Mesendoderm (in vitro differentiated cells): ENCODE data around the gene CADM1.

Experiments
- DNase-seq: peaks from one replicate; pipeline ENCODE4 v3.0.0; 2013
- H2AK5ac ChIP-seq: 2 replicates; pipeline ENCODE4 v1.6.1; 2013; ENCODE audit warnings: low read length, inconsistent platforms
- H2BK120ac ChIP-seq: 2 replicates; pipeline ENCODE4 v1.6.1; 2013; ENCODE audit warnings: low read depth, mild to moderate bottlenecking, low read length, moderate library complexity, mixed read lengths
- H2BK15ac ChIP-seq: replicated peaks from 2 replicates; pipeline ENCODE4 v1.6.1; 2013; ENCODE audit warnings: low read depth, mild to moderate bottlenecking, moderate library complexity
- H2BK5ac ChIP-seq: 2 replicates; pipeline ENCODE4 v1.6.1; 2013; ENCODE audit warnings: low read length, inconsistent platforms
- H3K18ac ChIP-seq: 2 replicates; pipeline ENCODE4 v1.6.1; 2013; ENCODE audit warnings: mild to moderate bottlenecking, low read length, mixed read lengths
- H3K23ac ChIP-seq: one replicate; pipeline ENCODE4 v1.6.1; 2013; ENCODE audit warnings: low read length
- H3K27ac ChIP-seq: 2 replicates; pipeline ENCODE4 v1.5.1; 2013; ENCODE audit warnings: low read depth, mild to moderate bottlenecking, inconsistent platforms, low read length, moderate library complexity
- H3K27me3 ChIP-seq: 2 replicates; pipeline ENCODE4 v1.6.1; 2013; ENCODE audit warnings: low read length, control low read depth, mild to moderate bottlenecking, inconsistent platforms; ENCODE audit not compliant: insufficient read depth, poor library complexity
- H3K36me3 ChIP-seq: 2 replicates; pipeline ENCODE4 v1.6.1; 2013; ENCODE audit warnings: low read length, inconsistent platforms; ENCODE audit not compliant: control insufficient read depth, insufficient read depth
- H3K4ac ChIP-seq: one replicate; pipeline ENCODE4 v1.6.1; 2013; ENCODE audit warnings: low read depth, mild to moderate bottlenecking, low read length, moderate library complexity
- H3K4me1 ChIP-seq: 2 replicates; pipeline ENCODE4 v1.6.1; 2013; ENCODE audit warnings: low read depth, low read length, inconsistent platforms; ENCODE audit not compliant: control insufficient read depth
- H3K4me2 ChIP-seq: 2 replicates; pipeline ENCODE4 v1.6.1; 2013; ENCODE audit warnings: low read length
- H3K4me3 ChIP-seq: 2 replicates; pipeline ENCODE4 v1.5.1; 2013; ENCODE audit warnings: mild to moderate bottlenecking, low read length
- H3K56ac ChIP-seq: one replicate; pipeline ENCODE4 v1.6.1; 2013; ENCODE audit warnings: low read length
- H3K79me1 ChIP-seq: 2 replicates; pipeline ENCODE4 v1.6.1; 2013; ENCODE audit warnings: low read length, inconsistent platforms
- H3K79me2 ChIP-seq: 2 replicates; pipeline ENCODE4 v1.6.1; 2013; ENCODE audit warnings: mild to moderate bottlenecking, low read length; ENCODE audit not compliant: control insufficient read depth, insufficient read depth
- H3K9ac ChIP-seq: 2 replicates; pipeline ENCODE4 v1.6.1; 2013; ENCODE audit warnings: low read length, inconsistent platforms
- H4K5ac ChIP-seq: one replicate; pipeline ENCODE4 v1.6.1; 2013; ENCODE audit warnings: low read length
- H4K8ac ChIP-seq: one replicate; pipeline ENCODE4 v1.6.1; 2013; ENCODE audit warnings: low read depth, mild to moderate bottlenecking, control low read depth, low read length, moderate library complexity
- WGBS: extraction: QIAGEN DNeasy Blood & Tissue Kit; methylation state at CpG from one replicate; pipeline ENCODE4 v1.1.7; 2013; ENCODE audit warnings: low lambda C conversion rate, missing lambda C conversion rate; ENCODE audit not compliant: insufficient coverage; ENCODE audit errors: extremely low coverage; 5-methylcytosine and 5-hydroxymethylcytosine counted together

CADM1 gene

DNA sequence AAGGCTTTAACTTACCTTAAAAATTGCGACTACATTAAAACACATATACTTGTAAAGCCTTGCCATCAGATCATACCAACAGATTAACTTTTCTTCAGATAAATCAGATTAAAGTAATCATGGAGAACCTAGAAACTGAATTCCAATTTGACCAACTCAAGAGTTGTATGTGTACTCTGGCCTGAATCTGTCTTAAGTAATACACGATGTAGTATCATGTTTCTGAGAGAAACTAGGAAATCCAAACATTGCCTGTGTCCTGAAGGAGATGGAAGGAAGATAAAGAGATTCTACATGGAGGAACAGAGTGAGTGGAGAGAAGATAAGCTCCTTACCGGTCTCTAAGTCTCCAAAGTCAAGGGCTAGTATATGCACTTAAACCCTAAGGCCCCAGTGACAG, 162.1 kb downstream of the CADM1 start:
- Histone ChIP-seq H3K4ac (no peak overlapping the region), H3K27ac (no peak overlapping the region), H4K8ac (no peak overlapping the region), H3K9ac (no peak overlapping the region), H3K23ac (no peak overlapping the region), H2BK5ac (no peak overlapping the region), H2BK15ac (no peak overlapping the region), H2BK120ac (no peak overlapping the region), H3K4me1 (no peaks in the 10 kb centered on the region), H3K18ac (no peak overlapping the region), H2AK5ac (no peak overlapping the region), H3K56ac (no peak overlapping the region), H4K5ac (no peak overlapping the region), H3K4me3 (no peak overlapping the region), H3K36me3 (no peaks in the 10 kb centered on the region), H3K79me1 (no peaks in the 10 kb centered on the region), H3K4me2 (no peak overlapping the region), H3K27me3 (no peaks in the 10 kb centered on the region), H3K79me2 (no peaks in the 10 kb centered on the region)
- DNase-seq, result no peak
- WGBS, result no CpG with 5 or more reads among the region's 3 CpGs

DNA sequence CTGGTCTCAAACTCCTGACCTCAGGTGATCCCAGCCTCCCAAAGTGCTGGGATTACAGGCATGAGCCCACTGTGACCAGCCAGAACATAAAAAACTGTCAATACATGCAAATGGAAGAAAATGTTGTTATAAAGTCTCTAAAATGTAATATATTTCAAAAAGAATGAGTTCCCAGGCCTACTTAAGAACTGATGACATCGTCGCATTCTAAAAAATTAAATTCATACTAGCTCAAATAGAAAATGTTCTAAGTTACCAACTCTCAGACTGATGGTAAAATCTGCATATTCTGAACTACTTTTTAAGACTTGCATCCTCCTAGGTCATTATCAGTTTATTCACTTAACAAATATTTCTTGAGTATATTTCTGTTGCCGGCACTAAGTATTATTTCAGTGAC, 163.3 kb downstream of the CADM1 start:
- Histone ChIP-seq H2BK120ac (no peak overlapping the region), H2AK5ac (no peak overlapping the region), H4K5ac (no peak overlapping the region), H3K4me3 (no peak overlapping the region), H3K27me3 (no peaks in the 10 kb centered on the region), H2BK15ac (no peak overlapping the region), H3K4me1 (no peaks in the 10 kb centered on the region), H3K27ac (no peak overlapping the region), H3K79me2 (no peaks in the 10 kb centered on the region), H3K4me2 (no peak overlapping the region), H4K8ac (no peak overlapping the region), H3K9ac (no peak overlapping the region), H3K23ac (no peak overlapping the region), H3K79me1 (no peaks in the 10 kb centered on the region), H3K36me3 (no peaks in the 10 kb centered on the region), H3K56ac (no peak overlapping the region), H3K4ac (no peak overlapping the region), H3K18ac (no peak overlapping the region), H2BK5ac (no peak overlapping the region)
- no CpG with 5 or more reads among the region's 3 CpGs for whole genome bisulfite sequencing
- DNase-seq, result no peak

DNA sequence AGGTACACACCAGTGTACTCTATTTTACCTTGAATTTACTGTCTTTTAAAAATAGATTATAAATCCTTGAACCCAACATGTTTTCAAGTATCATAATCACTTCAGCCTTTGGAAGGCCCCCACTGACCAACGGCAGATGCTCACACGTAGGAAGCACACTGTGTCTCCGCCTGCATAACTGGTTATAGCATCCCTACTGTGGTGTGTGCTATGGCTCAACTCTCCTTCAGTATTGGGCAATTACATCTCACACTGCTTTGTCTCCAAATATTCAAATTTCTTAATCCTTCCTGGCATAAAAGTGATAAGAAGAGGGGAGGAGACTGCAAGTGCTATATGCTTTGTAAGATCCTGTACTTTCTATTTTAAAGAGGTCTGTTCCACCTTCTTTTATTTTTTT, 165.7 kb downstream of the CADM1 start:
- Histone ChIP-seq H2BK120ac (no peak overlapping the region), H2BK15ac (no peak overlapping the region), H3K9ac (no peak overlapping the region), H4K5ac (no peak overlapping the region), H3K27ac (no peak overlapping the region), H3K4ac (no peak overlapping the region), H3K27me3 (no peaks in the 10 kb centered on the region), H3K79me1 (no peaks in the 10 kb centered on the region), H3K4me1 (no peaks in the 10 kb centered on the region), H4K8ac (no peak overlapping the region), H3K79me2 (no peaks in the 10 kb centered on the region), H3K4me2 (no peak overlapping the region), H3K23ac (no peak overlapping the region), H3K56ac (no peak overlapping the region), H3K36me3 (no peaks in the 10 kb centered on the region), H3K4me3 (no peak overlapping the region), H3K18ac (no peak overlapping the region), H2AK5ac (no peak overlapping the region), H2BK5ac (no peak overlapping the region)
- DNase-seq, result peak; percentile 6
- no CpG with 5 or more reads among the region's 3 CpGs for WGBS

DNA sequence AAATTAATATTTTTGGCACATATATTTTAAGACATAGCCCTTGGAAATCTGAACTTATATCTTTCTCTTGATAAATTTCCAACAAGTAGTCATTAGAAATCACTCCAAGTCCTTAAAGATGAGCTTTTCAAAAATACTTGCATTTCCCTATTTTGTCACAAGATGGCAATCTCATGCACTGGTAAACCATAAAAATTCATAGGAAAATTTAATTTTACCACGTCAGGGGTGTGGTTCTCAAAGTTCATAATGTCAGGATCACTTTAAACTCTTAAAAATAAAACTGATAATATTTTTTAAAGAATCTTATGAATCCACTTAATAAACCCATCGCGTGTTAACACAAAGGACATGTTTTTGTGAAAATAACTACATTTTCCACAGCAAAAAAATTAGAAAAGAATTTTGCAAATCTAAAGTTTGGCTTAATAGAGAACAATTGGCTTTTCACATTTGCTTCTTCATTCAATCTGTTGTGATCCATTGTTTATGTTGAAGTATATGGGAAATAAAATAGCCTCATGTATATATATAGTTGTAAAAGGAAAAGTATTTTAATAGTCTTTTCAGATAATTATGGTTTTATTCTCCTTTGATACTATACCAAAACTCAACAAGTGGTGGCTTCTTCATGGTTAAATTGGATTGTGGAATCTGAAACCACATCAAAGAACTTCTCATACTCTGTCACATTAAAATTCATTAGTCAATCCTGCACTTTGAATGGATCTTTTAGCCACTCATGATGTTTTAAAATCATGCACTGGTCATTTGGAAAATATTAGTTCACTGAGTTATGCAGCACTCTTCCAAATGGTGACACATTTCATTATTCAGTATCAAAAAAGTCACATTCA, 169.1 kb downstream of the CADM1 start:
- H2AK5ac ChIP-seq, result no peak overlapping the region
- H3K27me3 ChIP-seq, result no peaks in the 10 kb centered on the region
- no peak overlapping the region for H4K8ac ChIP-seq
- no peak overlapping the region for H3K4ac ChIP-seq
- no peak overlapping the region for H2BK5ac ChIP-seq
- no peak overlapping the region for H3K56ac ChIP-seq
- H3K79me2 ChIP-seq, result no peaks in the 10 kb centered on the region
- H3K4me2 ChIP-seq, result no peak overlapping the region
- H4K5ac ChIP-seq, result no peak overlapping the region
- no peaks in the 10 kb centered on the region for H3K79me1 ChIP-seq
- H3K4me1 ChIP-seq, result no peaks in the 10 kb centered on the region
- no CpG with 5 or more reads among the region's 3 CpGs for WGBS
- no peak overlapping the region for H3K27ac ChIP-seq
- H3K18ac ChIP-seq, result no peak overlapping the region
- no peaks in the 10 kb centered on the region for H3K36me3 ChIP-seq
- DNase-seq, result peak; percentile 25
- H3K23ac ChIP-seq, result no peak overlapping the region
- no peak overlapping the region for H2BK15ac ChIP-seq
- no peak overlapping the region for H2BK120ac ChIP-seq
- no peak overlapping the region for H3K4me3 ChIP-seq
- no peak overlapping the region for H3K9ac ChIP-seq

DNA sequence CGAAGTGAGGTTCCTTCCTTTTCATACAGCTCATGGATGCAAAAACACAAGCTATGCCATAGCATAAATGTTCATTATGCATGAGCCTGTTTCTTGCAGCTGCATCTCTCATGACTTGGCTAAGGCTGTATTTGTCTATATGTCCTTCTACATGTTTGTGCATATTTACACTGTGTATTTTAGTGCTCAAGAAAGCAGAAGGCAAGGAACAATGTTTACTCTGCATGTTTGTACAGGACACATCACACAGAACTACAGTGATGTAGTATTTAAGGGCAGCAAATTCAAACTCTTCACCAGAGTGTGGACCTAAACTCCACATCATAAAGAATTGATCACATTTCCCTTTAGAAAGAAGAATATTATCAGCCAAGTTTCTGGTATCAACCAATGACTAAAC, 170.3 kb downstream of the CADM1 start:
- Histone ChIP-seq H3K23ac (no peak overlapping the region), H2BK15ac (no peak overlapping the region), H3K27me3 (no peaks in the 10 kb centered on the region), H2AK5ac (no peak overlapping the region), H2BK120ac (no peak overlapping the region), H3K79me1 (no peaks in the 10 kb centered on the region), H3K4ac (no peak overlapping the region), H3K79me2 (no peaks in the 10 kb centered on the region), H3K36me3 (no peaks in the 10 kb centered on the region), H3K9ac (no peak overlapping the region), H4K8ac (no peak overlapping the region), H3K56ac (no peak overlapping the region), H3K27ac (no peak overlapping the region), H3K4me1 (no peaks in the 10 kb centered on the region), H2BK5ac (no peak overlapping the region), H4K5ac (no peak overlapping the region), H3K18ac (no peak overlapping the region), H3K4me3 (no peak overlapping the region), H3K4me2 (no peak overlapping the region)
- DNase-seq, result no peak
- no CpG with 5 or more reads among the region's 1 CpG for WGBS

DNA sequence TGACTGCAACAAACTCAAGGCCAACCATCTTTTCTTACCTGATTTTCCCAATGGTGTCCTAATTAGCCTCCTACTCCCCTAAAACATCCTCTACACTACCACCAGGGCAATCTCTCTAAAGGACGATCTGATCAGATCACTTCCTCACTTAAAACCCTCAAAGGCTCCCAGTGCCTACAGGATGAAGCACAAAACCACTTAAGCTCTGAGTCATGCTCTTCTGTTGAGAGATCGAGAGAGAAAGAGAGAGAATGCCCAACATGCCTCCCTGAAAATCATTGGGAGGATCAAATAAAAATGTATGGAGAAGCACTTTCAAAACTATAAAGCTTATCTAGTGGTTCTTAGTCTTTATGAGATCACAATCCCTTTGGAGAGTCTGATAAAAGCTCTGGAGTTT, 171.1 kb downstream of the CADM1 start:
- Histone ChIP-seq H4K8ac (no peak overlapping the region), H2AK5ac (no peak overlapping the region), H3K9ac (no peak overlapping the region), H3K23ac (no peak overlapping the region), H3K27me3 (no peaks in the 10 kb centered on the region), H3K27ac (no peak overlapping the region), H3K4ac (no peak overlapping the region), H3K4me3 (no peak overlapping the region), H3K56ac (no peak overlapping the region), H3K4me1 (no peaks in the 10 kb centered on the region), H2BK5ac (no peak overlapping the region), H3K36me3 (no peaks in the 10 kb centered on the region), H3K79me1 (no peaks in the 10 kb centered on the region), H4K5ac (no peak overlapping the region), H3K79me2 (no peaks in the 10 kb centered on the region), H2BK120ac (no peak overlapping the region), H3K18ac (no peak overlapping the region), H2BK15ac (no peak overlapping the region), H3K4me2 (no peak overlapping the region)
- no CpG with 5 or more reads among the region's 2 CpGs for WGBS
- peak; percentile 75 for DNase-seq
